GM19099 (cell line): Measurements from ENCODE around the gene TEX2.

Experiments used
- POLR2A ChIP-seq: IDR thresholded peaks from 3 replicates; pipeline ENCODE4 v1.6.1; 2011; ENCODE audit warnings: low read depth; ENCODE audit not compliant: insufficient read length; ENCODE audit errors: extremely low read depth

The TEX2 gene

GRCh38 chr17:64229815-64230728, 33.0 kb downstream of the TEX2 start:
- no peak for TF ChIP-seq POLR2A

- TF ChIP-seq POLR2A = no peak
Observed at GRCh38 chr17:64226132-64226531, 36.9 kb downstream of the TEX2 start.

GRCh38 chr17:64225410-64225809, 37.6 kb downstream of the TEX2 start:
- TF ChIP-seq POLR2A = no peak

- TF ChIP-seq POLR2A = no peak
Observed at GRCh38 chr17:64223931-64224629, 39.0 kb downstream of the TEX2 start.

- no peak for TF ChIP-seq POLR2A
Observed at GRCh38 chr17:64223283-64223682, 39.8 kb downstream of the TEX2 start.

GRCh38 chr17:64221679-64222078, 41.4 kb downstream of the TEX2 start:
- no peak for TF ChIP-seq POLR2A

- no peak for TF ChIP-seq POLR2A
Observed at GRCh38 chr17:64219571-64219970, 43.5 kb downstream of the TEX2 start.

GRCh38 chr17:64218066-64218465, 45.0 kb downstream of the TEX2 start:
- TF ChIP-seq POLR2A = no peak

- no peak for TF ChIP-seq POLR2A
Observed at GRCh38 chr17:64217249-64217691, 45.8 kb downstream of the TEX2 start.

GRCh38 chr17:64216338-64217248, 46.5 kb downstream of the TEX2 start:
- TF ChIP-seq POLR2A = no peak

GRCh38 chr17:64216000-64216337, 47.1 kb downstream of the TEX2 start:
- no peak for TF ChIP-seq POLR2A

- TF ChIP-seq POLR2A = no peak
Observed at GRCh38 chr17:64214950-64215349, 48.1 kb downstream of the TEX2 start.

GRCh38 chr17:64213995-64214811, 48.9 kb downstream of the TEX2 start:
- no peak for TF ChIP-seq POLR2A

- no peak for TF ChIP-seq POLR2A
Observed at GRCh38 chr17:64212122-64212521, 50.9 kb downstream of the TEX2 start.
